ENCODE measurements around the gene PARD6B.

The PARD6B gene

DNA sequence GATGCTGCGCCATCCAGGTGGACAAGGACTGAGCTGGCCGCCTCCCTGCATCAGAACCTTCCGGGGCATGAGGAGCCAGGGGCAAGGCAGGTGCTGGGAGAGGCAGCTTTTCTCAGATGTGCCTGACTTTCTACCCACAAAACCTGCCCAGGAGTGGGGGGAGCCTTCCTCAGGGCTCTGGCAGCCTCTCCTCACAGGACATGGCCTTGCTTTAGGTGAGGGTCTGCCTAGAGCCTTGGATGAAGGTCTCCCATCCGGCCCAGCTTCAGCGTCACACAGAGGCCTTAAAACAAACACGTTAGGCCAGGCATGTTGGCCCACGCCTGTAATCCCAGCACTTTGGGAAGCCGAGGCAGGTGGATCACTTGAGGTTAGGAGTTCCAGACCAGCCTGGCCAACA lies 70.9 kb downstream of the PARD6B start:
- DNase-seq, result no peak

DNA sequence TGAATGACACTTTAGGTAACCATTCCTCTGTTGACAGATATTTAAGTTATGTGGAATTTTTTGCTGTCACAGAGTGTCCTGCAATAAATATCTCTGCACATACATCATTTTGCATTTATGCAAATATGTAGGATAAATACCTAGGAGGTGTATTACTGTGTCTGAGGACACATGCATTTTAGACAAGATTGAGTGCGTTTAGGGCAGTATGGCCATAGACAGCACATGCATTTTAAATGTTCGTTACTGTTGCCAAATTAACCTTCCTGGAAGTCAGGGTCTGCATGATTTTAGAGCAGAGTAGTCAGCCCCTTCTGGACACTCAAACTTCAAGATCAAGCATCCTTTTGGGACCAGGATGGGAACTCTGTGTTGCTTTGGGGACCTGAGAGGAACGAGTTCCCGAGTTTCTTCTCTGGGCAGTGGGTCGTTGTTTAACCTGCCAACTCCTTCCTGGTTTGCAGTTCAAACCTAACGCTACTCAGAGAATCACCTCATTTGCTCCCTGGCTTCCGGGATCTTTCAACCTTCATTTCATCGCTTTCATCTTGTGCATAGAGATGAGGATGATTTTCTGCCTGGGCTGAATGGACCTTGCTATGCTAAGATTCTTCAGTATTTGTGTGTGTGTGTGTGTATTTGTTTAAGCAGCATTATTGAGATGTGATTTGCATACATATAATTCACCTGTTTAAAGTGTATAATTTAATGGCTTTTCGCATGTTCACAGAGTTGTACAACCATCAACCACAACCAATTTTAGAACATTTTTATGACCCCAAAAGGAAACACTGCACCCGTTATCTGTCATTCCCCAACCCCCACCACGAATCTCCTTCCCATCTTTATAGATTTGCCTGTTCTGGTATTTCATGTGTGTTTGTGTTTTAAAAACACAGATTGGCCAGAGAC lies 73.3 kb downstream of the PARD6B start:
- no peak for DNase-seq

- no peak for DNase-seq
Observed at GRCh38 chr20:50805349-50805684, 73.9 kb downstream of the PARD6B start.

DNA sequence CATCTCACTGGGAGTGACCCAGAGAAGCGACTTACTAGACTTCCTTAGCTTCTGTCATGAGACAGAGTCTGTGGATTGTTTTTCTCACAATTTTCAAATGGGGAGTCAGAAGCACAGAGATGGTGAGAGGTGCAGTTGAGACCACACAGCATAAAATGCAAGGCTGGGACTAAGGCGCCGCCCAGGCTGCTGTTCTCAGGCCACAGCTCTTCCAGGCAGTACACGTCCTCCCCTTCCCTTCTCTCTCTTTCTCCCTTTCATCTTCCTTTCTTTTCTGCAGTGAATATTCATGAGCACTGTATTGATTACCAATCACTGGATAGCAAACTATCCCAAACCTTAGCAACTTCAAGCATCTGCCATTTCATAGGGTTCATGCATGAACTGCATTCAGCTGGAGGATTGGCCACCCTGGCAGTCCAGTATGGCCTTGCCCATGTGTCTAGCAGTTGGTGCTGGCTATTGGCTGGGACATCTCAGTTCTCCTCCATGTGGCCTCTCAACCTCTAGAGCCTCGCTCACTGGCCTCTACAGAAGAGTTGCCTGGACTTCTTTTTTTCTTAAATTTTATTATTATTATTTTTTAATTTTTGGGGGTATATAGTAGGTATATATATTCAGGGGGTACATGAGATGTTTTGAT lies 74.9 kb downstream of the PARD6B start:
- DNase-seq, result no peak
